ENCODE measurements around the gene PSMA4.

The PSMA4 gene

DNA sequence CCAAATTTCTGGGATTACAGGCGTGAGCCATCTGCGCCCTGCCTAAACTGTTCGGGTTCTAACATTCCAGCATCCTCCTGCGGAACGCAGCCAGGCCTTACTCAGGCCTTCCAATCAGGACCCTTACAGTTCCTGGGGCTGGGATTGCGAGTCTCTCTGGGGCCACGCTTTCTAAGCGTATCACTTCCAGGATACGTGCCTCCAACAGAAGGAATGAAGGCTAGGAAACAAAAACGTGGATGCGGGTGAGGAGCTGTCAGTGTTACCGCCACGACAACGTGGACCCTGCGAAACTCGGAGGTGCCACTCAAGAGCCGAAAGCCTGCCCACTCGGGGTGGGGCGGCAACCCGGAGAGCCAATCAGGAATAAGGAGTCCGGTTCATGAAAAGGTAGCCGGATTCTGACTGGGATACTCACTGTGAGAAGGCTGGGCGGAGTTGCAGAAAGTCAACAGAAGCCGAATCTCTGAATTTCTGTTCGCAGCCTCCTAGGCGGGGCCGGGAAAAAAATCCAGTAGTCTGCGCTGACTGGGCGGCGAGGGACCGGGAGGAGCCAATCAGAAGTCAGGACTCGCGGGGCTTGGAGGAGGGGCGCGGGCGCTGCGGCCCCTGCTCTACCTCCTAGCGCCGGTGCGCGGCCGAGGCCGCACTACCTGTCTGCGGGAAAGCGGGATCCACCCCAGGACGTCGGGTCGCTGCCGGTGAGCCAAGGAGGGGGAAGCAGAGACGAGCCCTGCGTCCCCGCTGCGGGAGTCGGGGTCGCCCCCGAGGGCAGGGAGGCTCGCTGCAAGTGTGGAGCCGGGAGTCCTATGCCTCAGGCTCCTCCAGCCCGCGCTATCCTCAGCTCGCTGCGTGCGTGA lies 33.0 kb upstream of the PSMA4 start, which contains the start of gene HYKK (continued):
- TF ChIP-seq, protein P1, sequence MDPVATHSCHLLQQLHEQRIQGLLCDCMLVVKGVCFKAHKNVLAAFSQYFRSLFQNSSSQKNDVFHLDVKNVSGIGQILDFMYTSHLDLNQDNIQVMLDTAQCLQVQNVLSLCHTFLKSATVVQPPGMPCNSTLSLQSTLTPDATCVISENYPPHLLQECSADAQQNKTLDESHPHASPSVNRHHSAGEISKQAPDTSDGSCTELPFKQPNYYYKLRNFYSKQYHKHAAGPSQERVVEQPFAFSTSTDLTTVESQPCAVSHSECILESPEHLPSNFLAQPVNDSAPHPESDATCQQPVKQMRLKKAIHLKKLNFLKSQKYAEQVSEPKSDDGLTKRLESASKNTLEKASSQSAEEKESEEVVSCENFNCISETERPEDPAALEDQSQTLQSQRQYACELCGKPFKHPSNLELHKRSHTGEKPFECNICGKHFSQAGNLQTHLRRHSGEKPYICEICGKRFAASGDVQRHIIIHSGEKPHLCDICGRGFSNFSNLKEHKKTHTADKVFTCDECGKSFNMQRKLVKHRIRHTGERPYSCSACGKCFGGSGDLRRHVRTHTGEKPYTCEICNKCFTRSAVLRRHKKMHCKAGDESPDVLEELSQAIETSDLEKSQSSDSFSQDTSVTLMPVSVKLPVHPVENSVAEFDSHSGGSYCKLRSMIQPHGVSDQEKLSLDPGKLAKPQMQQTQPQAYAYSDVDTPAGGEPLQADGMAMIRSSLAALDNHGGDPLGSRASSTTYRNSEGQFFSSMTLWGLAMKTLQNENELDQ (tag by site-specific recombination; IDR thresholded peaks at IDR 0.05; ENCODE audit: low read depth), result no peak
- TF ChIP-seq ZNF830 (tag by site-specific recombination; IDR thresholded peaks at IDR 0.05; ENCODE audit: low read depth) (no peak), GLIS2 (tag by site-specific recombination; IDR thresholded peaks at IDR 0.05) (peak; percentile 82), ZEB2 (tag by site-specific recombination; IDR thresholded peaks at IDR 0.05) (peak; percentile 82), ZNF174 (tag by site-specific recombination; IDR thresholded peaks at IDR 0.05) (no peak), ZNF248 (tag by site-specific recombination; IDR thresholded peaks at IDR 0.05) (no peak), IKZF3 (tag by site-specific recombination; IDR thresholded peaks at IDR 0.05) (peak; percentile 62), ZNF239 (tag by site-specific recombination; IDR thresholded peaks at IDR 0.05) (no peak), ZFP69B (tag by site-specific recombination; IDR thresholded peaks at IDR 0.05) (peak; percentile 31; the same call in 1 of the 2 replicates), ZNF37A (tag by site-specific recombination; IDR thresholded peaks at IDR 0.05) (no peak), RBAK (tag by site-specific recombination; IDR thresholded peaks at IDR 0.05) (no peak), ZNF426 (tag by site-specific recombination; IDR thresholded peaks at IDR 0.05) (no peak), ZNF366 (tag by site-specific recombination; conservative IDR thresholded peaks at IDR 0.05) (no peak), ZIC2 (tag by site-specific recombination; IDR thresholded peaks at IDR 0.05) (peak; percentile 81), ZNF768 (tag by site-specific recombination; IDR thresholded peaks at IDR 0.05) (no peak), ZNF548 (tag by site-specific recombination; IDR thresholded peaks at IDR 0.05) (no peak), ZNF600 (tag by site-specific recombination; IDR thresholded peaks at IDR 0.05) (peak; percentile 75), ZNF202 (tag by site-specific recombination; IDR thresholded peaks at IDR 0.05; ENCODE audit: borderline replicate concordance) (no peak), ZFP37 (tag by site-specific recombination; IDR thresholded peaks at IDR 0.05) (peak; percentile 68; the same call in 1 of the 2 replicates), SETDB1 (IDR thresholded peaks at IDR 0.05; ENCODE audit: insufficient read length, low read length) (no peak), ZNF341 (tag by site-specific recombination; IDR thresholded peaks at IDR 0.05; ENCODE audit: low read depth) (no peak), GLI2 (tag by site-specific recombination; IDR thresholded peaks at IDR 0.05; ENCODE audit: borderline replicate concordance, low read depth) (no peak), KLF10 (tag by site-specific recombination; IDR thresholded peaks at IDR 0.05) (peak; percentile 62)
- TF ChIP-seq, protein P2, sequence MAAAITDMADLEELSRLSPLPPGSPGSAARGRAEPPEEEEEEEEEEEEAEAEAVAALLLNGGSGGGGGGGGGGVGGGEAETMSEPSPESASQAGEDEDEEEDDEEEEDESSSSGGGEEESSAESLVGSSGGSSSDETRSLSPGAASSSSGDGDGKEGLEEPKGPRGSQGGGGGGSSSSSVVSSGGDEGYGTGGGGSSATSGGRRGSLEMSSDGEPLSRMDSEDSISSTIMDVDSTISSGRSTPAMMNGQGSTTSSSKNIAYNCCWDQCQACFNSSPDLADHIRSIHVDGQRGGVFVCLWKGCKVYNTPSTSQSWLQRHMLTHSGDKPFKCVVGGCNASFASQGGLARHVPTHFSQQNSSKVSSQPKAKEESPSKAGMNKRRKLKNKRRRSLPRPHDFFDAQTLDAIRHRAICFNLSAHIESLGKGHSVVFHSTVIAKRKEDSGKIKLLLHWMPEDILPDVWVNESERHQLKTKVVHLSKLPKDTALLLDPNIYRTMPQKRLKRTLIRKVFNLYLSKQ (tag by site-specific recombination; IDR thresholded peaks at IDR 0.05; ENCODE audit: borderline replicate concordance), result no peak
- TF ChIP-seq, protein P3, sequence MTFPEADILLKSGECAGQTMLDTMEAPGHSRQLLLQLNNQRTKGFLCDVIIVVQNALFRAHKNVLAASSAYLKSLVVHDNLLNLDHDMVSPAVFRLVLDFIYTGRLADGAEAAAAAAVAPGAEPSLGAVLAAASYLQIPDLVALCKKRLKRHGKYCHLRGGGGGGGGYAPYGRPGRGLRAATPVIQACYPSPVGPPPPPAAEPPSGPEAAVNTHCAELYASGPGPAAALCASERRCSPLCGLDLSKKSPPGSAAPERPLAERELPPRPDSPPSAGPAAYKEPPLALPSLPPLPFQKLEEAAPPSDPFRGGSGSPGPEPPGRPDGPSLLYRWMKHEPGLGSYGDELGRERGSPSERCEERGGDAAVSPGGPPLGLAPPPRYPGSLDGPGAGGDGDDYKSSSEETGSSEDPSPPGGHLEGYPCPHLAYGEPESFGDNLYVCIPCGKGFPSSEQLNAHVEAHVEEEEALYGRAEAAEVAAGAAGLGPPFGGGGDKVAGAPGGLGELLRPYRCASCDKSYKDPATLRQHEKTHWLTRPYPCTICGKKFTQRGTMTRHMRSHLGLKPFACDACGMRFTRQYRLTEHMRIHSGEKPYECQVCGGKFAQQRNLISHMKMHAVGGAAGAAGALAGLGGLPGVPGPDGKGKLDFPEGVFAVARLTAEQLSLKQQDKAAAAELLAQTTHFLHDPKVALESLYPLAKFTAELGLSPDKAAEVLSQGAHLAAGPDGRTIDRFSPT (tag by site-specific recombination; IDR thresholded peaks at IDR 0.05), result no peak
- TF ChIP-seq, protein P4, sequence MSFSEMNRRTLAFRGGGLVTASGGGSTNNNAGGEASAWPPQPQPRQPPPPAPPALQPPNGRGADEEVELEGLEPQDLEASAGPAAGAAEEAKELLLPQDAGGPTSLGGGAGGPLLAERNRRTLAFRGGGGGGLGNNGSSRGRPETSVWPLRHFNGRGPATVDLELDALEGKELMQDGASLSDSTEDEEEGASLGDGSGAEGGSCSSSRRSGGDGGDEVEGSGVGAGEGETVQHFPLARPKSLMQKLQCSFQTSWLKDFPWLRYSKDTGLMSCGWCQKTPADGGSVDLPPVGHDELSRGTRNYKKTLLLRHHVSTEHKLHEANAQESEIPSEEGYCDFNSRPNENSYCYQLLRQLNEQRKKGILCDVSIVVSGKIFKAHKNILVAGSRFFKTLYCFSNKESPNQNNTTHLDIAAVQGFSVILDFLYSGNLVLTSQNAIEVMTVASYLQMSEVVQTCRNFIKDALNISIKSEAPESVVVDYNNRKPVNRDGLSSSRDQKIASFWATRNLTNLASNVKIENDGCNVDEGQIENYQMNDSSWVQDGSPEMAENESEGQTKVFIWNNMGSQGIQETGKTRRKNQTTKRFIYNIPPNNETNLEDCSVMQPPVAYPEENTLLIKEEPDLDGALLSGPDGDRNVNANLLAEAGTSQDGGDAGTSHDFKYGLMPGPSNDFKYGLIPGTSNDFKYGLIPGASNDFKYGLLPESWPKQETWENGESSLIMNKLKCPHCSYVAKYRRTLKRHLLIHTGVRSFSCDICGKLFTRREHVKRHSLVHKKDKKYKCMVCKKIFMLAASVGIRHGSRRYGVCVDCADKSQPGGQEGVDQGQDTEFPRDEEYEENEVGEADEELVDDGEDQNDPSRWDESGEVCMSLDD (tag by site-specific recombination; IDR thresholded peaks at IDR 0.05), result no peak; the same call in 1 of the 2 replicates
- TF ChIP-seq, protein P5, sequence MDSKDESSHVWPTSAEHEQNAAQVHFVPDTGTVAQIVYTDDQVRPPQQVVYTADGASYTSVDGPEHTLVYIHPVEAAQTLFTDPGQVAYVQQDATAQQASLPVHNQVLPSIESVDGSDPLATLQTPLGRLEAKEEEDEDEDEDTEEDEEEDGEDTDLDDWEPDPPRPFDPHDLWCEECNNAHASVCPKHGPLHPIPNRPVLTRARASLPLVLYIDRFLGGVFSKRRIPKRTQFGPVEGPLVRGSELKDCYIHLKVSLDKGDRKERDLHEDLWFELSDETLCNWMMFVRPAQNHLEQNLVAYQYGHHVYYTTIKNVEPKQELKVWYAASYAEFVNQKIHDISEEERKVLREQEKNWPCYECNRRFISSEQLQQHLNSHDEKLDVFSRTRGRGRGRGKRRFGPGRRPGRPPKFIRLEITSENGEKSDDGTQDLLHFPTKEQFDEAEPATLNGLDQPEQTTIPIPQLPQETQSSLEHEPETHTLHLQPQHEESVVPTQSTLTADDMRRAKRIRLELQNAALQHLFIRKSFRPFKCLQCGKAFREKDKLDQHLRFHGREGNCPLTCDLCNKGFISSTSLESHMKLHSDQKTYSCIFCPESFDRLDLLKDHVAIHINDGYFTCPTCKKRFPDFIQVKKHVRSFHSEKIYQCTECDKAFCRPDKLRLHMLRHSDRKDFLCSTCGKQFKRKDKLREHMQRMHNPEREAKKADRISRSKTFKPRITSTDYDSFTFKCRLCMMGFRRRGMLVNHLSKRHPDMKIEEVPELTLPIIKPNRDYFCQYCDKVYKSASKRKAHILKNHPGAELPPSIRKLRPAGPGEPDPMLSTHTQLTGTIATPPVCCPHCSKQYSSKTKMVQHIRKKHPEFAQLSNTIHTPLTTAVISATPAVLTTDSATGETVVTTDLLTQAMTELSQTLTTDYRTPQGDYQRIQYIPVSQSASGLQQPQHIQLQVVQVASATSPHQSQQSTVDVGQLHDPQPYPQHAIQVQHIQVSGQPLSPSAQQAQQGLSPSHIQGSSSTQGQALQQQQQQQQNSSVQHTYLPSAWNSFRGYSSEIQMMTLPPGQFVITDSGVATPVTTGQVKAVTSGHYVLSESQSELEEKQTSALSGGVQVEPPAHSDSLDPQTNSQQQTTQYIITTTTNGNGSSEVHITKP (tag by site-specific recombination; IDR thresholded peaks at IDR 0.05), result peak; percentile 8; the same call in 1 of the 2 replicates

All from HEK293 (cell line).